Endodermal cell (in vitro differentiated cells): ENCODE measurements around the gene AGRN. TPM values are rescaled to one million over a fixed set of nuclear protein-coding genes. Genes with fewer than 3 reads are reported as not detected.

ENCODE experiments used
- DNase-seq: peaks from one replicate; pipeline ENCODE4 v3.0.0-alpha.2; 2017
- H3K27ac ChIP-seq: 2 replicates; pipeline ENCODE4 v1.5.1; 2013; ENCODE audit warnings: mild to moderate bottlenecking, low read depth, low read length, moderate library complexity
- H3K27me3 ChIP-seq: 2 replicates; pipeline ENCODE4 v1.6.1; 2013; ENCODE audit warnings: mild to moderate bottlenecking, low read length, moderate library complexity; ENCODE audit not compliant: insufficient read depth, control insufficient read depth, poor library complexity, severe bottlenecking
- H3K36me3 ChIP-seq: 2 replicates; pipeline ENCODE4 v1.7.0; 2013; ENCODE audit warnings: mild to moderate bottlenecking, low read length, moderate library complexity; ENCODE audit not compliant: control insufficient read depth, insufficient read depth
- H3K4me1 ChIP-seq: one replicate; pipeline ENCODE4 v1.7.0; 2013; ENCODE audit warnings: low read length; ENCODE audit not compliant: control insufficient read depth, insufficient read depth
- H3K4me3 ChIP-seq: 2 replicates; pipeline ENCODE4 v1.5.1; 2013; ENCODE audit warnings: mild to moderate bottlenecking, low read length, moderate library complexity
- H3K9ac ChIP-seq: 2 replicates; pipeline ENCODE4 v1.6.1; 2013; ENCODE audit warnings: mild to moderate bottlenecking, low read length, moderate library complexity; ENCODE audit not compliant: poor library complexity, severe bottlenecking; ENCODE audit errors: extremely low read depth
- H3K9me3 ChIP-seq: 2 replicates; pipeline ENCODE4 v1.6.1; 2013; ENCODE audit warnings: mild to moderate bottlenecking, low read length, moderate library complexity; ENCODE audit not compliant: control insufficient read depth
- H3K27ac Mint-ChIP-seq: 2 replicates; pipeline ENCODE4 v1.8.0; 2020; ENCODE audit warnings: mixed read lengths
- H3K27me3 Mint-ChIP-seq: 2 replicates; pipeline ENCODE4 v1.8.0; 2021; ENCODE audit warnings: mild to moderate bottlenecking, mixed read lengths; ENCODE audit not compliant: insufficient read depth
- H3K36me3 Mint-ChIP-seq: 2 replicates; pipeline ENCODE4 v1.8.0; 2020; ENCODE audit warnings: low read depth, mixed read lengths
- H3K4me1 Mint-ChIP-seq: 2 replicates; pipeline ENCODE4 v1.8.0; 2020; ENCODE audit warnings: mixed read lengths
- H3K4me3 Mint-ChIP-seq: 2 replicates; pipeline ENCODE4 v1.8.0; 2020; ENCODE audit warnings: mild to moderate bottlenecking, moderate library complexity, mixed read lengths
- H3K9me3 Mint-ChIP-seq: 2 replicates; pipeline ENCODE4 v1.8.0; 2020; ENCODE audit warnings: mild to moderate bottlenecking, mixed read lengths
- WGBS, 2 experiments: methylation state at CpG; one replicate each; pipeline versions ENCODE4 v1.1.5 to v1.1.7; 2013; ENCODE audit warnings: missing lambda C conversion rate in 2 of 2, mixed read lengths in 1 of 2; ENCODE audit not compliant: insufficient coverage in 1 of 2, insufficient read length in 1 of 2; 5-methylcytosine and 5-hydroxymethylcytosine counted together
- total RNA-seq, 2 donors: library from RNA; stranded (reverse); fragmentation: NEBNext Ultra II Directional in 1 of 2; extraction: Animal tissue kit (Norgen Biotek cat#: 25700) in 1 of 2; gene quantifications; 2 replicates in 1 of 2; 3 replicates in 1 of 2; pipeline ENCODE4 v1.2.1, GENCODE V29; 2021
- TF ChIP-seq, protein P1 (sequence below): fragments of 200-600 bp; sonication (generic); conservative IDR thresholded peaks from 2 replicates; pipeline ENCODE4 v1.5.0; 2021; ENCODE audit warnings: antibody characterized with exemption, mild to moderate bottlenecking

Gene AGRN
- total RNA-seq, 2 donors from 2014 or later = 269 to 288 TPM

DNA sequence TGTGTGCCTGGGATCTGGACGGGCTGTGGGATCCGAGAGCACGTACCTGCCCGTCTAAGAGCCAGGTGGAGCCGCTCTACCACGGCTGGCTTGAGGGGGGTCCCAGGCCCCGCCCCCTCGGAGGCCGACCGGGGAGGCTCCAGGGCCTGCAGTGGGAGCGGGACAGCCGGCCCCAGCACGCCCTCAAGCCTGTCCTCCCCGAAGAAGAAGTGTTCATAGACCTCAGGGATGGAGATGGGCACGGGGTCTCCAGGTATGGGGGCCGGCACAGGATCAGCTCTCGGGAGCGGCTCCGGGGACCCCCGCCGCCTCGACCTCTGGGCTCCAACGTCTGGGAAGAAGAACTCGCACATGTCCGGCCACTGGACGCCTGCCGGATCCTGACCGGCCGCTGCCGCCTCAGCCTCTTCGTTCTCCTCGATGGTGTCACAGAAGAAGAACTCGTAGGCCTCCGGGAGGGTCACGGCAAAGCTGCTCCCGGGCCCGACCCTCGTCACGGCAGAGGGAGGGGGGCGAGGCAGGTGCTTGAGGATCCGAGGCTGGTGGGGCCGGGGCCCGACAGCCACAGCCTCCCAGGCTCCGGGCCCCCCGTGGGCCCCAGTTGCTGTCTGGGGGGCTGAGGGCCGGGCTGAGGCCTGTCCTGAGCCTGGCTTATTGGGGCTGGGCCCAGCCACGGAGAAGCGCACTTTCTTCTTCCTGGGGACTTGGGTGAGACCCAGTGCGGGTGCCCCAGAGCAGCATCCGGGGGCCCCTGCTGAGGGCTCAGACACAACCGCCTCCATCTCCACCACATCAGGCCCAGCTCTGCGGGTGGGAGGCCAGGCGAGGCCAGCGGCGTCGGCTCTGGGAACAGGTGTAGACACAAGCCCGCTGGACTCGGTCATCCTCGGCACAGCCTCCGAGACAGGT lies 40.8 kb upstream of the AGRN start:
- Histone ChIP-seq H3K4me3 (no peak overlapping the region), H3K9ac (no peak overlapping the region), H3K9me3 (no peaks in the 10 kb centered on the region), H3K27me3 (peaks cover 34% of the 10 kb centered on the region), H3K4me1 (no peaks in the 10 kb centered on the region), H3K36me3 (no peaks in the 10 kb centered on the region), H3K27ac (no peak overlapping the region)
- DNase-seq = no peak
- H3K27ac Mint-ChIP-seq = no peak overlapping the region
- no peaks in the 10 kb centered on the region for H3K4me1 Mint-ChIP-seq
- peaks cover 45% of the 10 kb centered on the region for H3K27me3 Mint-ChIP-seq
- 91 to 93% methylated on average over 39 to 60 of the region's 60 CpGs for WGBS, 2 experiments
- TF ChIP-seq, protein P1, sequence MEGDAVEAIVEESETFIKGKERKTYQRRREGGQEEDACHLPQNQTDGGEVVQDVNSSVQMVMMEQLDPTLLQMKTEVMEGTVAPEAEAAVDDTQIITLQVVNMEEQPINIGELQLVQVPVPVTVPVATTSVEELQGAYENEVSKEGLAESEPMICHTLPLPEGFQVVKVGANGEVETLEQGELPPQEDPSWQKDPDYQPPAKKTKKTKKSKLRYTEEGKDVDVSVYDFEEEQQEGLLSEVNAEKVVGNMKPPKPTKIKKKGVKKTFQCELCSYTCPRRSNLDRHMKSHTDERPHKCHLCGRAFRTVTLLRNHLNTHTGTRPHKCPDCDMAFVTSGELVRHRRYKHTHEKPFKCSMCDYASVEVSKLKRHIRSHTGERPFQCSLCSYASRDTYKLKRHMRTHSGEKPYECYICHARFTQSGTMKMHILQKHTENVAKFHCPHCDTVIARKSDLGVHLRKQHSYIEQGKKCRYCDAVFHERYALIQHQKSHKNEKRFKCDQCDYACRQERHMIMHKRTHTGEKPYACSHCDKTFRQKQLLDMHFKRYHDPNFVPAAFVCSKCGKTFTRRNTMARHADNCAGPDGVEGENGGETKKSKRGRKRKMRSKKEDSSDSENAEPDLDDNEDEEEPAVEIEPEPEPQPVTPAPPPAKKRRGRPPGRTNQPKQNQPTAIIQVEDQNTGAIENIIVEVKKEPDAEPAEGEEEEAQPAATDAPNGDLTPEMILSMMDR = no peak
- H3K36me3 Mint-ChIP-seq = peaks cover 3% of the 10 kb centered on the region
- H3K4me3 Mint-ChIP-seq = no peak overlapping the region
- H3K9me3 Mint-ChIP-seq = peaks cover 5% of the 10 kb centered on the region

DNA sequence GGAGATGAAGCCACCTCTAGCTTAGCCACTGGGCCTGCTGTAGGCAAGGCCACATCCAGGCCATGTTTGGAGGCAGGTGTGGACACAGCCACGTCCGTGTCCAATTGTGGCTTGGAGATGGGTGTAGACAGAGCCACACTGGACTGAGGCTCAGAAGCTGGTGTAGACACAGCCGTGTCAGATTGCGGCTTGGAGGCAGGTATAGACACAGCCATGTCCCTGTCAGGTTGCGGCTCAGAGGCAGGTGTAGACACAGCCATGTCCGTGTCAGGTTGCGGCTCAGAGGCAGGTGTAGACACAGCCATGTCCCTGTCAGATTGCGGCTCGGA lies 40.2 kb upstream of the AGRN start:
- Histone ChIP-seq H3K4me1 (no peaks in the 10 kb centered on the region), H3K9me3 (no peaks in the 10 kb centered on the region), H3K9ac (no peak overlapping the region), H3K4me3 (no peak overlapping the region), H3K27me3 (peaks cover 31% of the 10 kb centered on the region), H3K27ac (no peak overlapping the region), H3K36me3 (no peaks in the 10 kb centered on the region)
- H3K4me3 Mint-ChIP-seq = no peak overlapping the region
- H3K27ac Mint-ChIP-seq = no peak overlapping the region
- DNase-seq = no peak
- H3K27me3 Mint-ChIP-seq = peaks cover 43% of the 10 kb centered on the region
- H3K9me3 Mint-ChIP-seq = peaks cover 5% of the 10 kb centered on the region
- peaks cover 3% of the 10 kb centered on the region for H3K36me3 Mint-ChIP-seq
- 96 to 97% methylated on average over 8 to 9 of the region's 9 CpGs for WGBS, 2 experiments
- H3K4me1 Mint-ChIP-seq = no peaks in the 10 kb centered on the region
- TF ChIP-seq, protein P1 = no peak

DNA sequence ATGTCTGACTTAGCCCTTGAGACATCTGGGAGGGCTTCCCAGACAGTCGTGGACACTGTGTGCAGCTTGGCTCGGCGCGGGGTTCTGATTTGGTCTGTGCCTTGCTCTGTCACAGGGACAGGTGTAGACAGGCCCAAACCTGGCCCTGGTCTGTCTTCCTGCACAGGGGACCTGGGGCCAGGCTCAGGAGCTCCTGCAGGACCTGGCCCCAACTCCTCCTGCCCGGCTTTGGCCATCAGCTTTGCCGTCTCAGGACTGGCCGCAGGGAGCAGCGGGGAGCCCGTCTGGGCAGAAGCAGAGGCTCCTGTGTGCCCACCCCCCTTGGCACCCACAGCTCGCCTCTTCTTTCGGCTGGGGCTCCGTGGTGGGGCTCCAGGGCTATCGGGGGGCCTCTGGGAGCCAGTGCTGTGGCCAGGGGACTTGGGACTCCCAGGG lies 39.8 kb upstream of the AGRN start:
- H3K9me3 ChIP-seq = no peaks in the 10 kb centered on the region
- H3K9ac ChIP-seq = no peak overlapping the region
- no peaks in the 10 kb centered on the region for H3K4me1 ChIP-seq
- TF ChIP-seq, protein P1 = no peak
- Mint-ChIP-seq H3K27ac (no peak overlapping the region), H3K4me1 (no peaks in the 10 kb centered on the region), H3K27me3 (peaks cover 44% of the 10 kb centered on the region), H3K4me3 (no peak overlapping the region), H3K9me3 (peaks cover 5% of the 10 kb centered on the region), H3K36me3 (peaks cover 3% of the 10 kb centered on the region)
- no peak overlapping the region for H3K27ac ChIP-seq
- no peak overlapping the region for H3K4me3 ChIP-seq
- H3K27me3 ChIP-seq = peaks cover 31% of the 10 kb centered on the region
- no peaks in the 10 kb centered on the region for H3K36me3 ChIP-seq
- no peak for DNase-seq
- WGBS, 2 experiments = 89% methylated on average over 13 of the region's 13 CpGs; no CpG with 5 or more reads in 1 of the 2 experiments
